ACC112 (cell line): Measurements from ENCODE around the gene NUP50.

Experiments used
- H2AFZ ChIP-seq: fragments of 200-600 bp; sonication (generic); one replicate; pipeline ENCODE4 v1.6.0; 2017; ENCODE audit warnings: antibody characterized with exemption, low read length; ENCODE audit not compliant: unreplicated experiment
- H3K27ac ChIP-seq: fragments of 200-600 bp; sonication (generic); 2 replicates; pipeline ENCODE4 v1.5.1; 2014; ENCODE audit warnings: low read depth, mild to moderate bottlenecking, antibody characterized with exemption, low read length, moderate library complexity
- H3K27me3 ChIP-seq: fragments of 200-600 bp; sonication (generic); 2 replicates; pipeline ENCODE4 v1.6.1; 2014; ENCODE audit warnings: mild to moderate bottlenecking, antibody characterized with exemption, low read length, moderate library complexity, mixed read lengths; ENCODE audit not compliant: insufficient read depth
- H3K36me3 ChIP-seq: fragments of 200-600 bp; sonication (generic); 2 replicates; pipeline ENCODE4 v1.6.1; 2016; ENCODE audit warnings: mild to moderate bottlenecking, antibody characterized with exemption, low read length, moderate library complexity, mixed read lengths; ENCODE audit not compliant: insufficient read depth
- H3K4me1 ChIP-seq: fragments of 200-600 bp; sonication (generic); one replicate; pipeline ENCODE4 v1.6.1; 2016; ENCODE audit warnings: low read length, mixed read lengths; ENCODE audit not compliant: insufficient read depth, unreplicated experiment, control insufficient read depth
- H3K4me3 ChIP-seq: fragments of 200-600 bp; sonication (generic); 2 replicates; pipeline ENCODE4 v1.5.1; 2014; ENCODE audit warnings: mild to moderate bottlenecking, low read depth, low read length
- H3K79me2 ChIP-seq: fragments of 200-600 bp; sonication (generic); one replicate; pipeline ENCODE4 v1.6.0; 2016; ENCODE audit warnings: low read length; ENCODE audit not compliant: control insufficient read depth, unreplicated experiment, insufficient read depth

Gene NUP50

DNA sequence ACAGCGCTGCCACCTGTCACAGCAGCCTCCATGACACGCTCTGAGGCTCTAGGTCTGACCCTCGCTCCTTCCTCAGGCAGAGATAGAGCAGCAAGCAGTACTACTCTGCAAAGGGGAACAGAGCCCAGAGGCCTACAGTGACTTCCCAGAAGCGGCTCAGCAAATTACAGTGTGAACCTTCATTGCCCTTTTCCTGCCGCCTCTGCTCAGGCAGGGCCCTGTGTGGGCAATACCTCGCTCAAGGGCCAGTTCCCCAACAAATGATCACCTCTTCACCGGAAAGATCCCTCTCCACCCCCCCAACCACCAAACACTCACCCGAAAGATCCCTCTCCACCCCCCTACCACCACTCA is 64.7 kb downstream of the NUP50 start:
- no peaks in the 10 kb centered on the region for H3K36me3 ChIP-seq
- H3K79me2 ChIP-seq, result peaks cover 5% of the 10 kb centered on the region
- H3K4me3 ChIP-seq, result no peak overlapping the region
- H3K27ac ChIP-seq, result no peak overlapping the region
- H3K4me1 ChIP-seq, result peaks cover 18% of the 10 kb centered on the region
- no peaks in the 10 kb centered on the region for H3K27me3 ChIP-seq
- no peak overlapping the region for H2AFZ ChIP-seq

DNA sequence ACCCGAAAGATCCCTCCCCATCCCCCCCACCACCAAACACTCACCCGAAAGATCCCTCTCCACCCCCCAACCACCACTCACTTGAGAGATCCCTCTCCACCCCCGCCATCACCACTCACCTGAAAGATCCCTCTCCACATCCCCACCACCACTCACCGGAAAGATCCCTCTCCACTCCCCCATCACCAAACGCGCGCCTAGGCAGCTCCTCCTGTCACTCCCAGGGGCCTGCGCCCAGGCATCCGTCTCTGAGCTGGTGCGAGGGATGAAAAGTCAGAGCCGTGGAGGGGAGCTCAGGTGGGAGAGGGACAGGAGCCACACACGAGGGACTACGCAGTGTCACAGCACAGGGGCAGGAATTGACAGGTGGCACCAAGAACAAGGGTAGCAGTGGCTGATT is 65.5 kb downstream of the NUP50 start:
- Histone ChIP-seq H3K4me3 (no peak overlapping the region), H3K27me3 (no peaks in the 10 kb centered on the region), H3K79me2 (peaks cover 5% of the 10 kb centered on the region), H3K27ac (no peak overlapping the region), H3K4me1 (peaks cover 18% of the 10 kb centered on the region), H3K36me3 (no peaks in the 10 kb centered on the region), H2AFZ (no peak overlapping the region)

DNA sequence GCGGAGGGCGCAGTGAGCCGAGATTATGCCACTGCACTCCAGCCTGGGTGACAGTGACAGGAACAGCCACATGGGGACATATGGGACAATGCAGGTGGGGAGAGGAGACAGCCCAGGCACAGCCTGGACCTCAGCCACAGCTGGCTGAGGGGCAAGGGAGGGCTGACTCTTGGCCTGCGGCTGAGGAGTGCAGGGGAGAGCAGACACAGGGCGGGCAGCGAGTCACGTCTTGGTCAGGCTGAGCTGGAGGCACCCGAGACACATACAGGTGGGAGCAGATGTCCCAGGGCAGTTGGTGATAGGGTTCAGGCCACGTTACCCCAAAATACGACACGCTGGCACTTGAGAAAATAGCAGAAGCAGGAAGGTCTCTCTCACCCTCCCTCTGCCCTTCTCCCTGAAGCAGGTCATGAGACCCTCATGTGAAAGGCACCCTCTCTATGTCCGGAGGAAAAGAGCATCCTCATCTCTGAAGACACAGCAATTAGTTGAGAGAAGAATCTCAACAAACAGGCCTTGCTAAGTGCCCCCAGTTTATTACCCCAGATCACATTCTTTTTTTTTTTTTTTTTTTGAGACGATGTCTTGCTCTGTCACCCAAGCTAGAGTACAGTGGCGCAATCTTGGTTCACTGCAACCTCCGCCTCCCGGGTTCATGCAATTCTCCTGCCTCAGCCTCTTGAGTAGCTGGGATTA is 66.4 kb downstream of the NUP50 start:
- Histone ChIP-seq H3K27me3 (no peaks in the 10 kb centered on the region), H3K27ac (no peak overlapping the region), H3K4me1 (peaks cover 18% of the 10 kb centered on the region), H3K4me3 (no peak overlapping the region), H3K36me3 (no peaks in the 10 kb centered on the region), H3K79me2 (peaks cover 5% of the 10 kb centered on the region), H2AFZ (no peak overlapping the region)

DNA sequence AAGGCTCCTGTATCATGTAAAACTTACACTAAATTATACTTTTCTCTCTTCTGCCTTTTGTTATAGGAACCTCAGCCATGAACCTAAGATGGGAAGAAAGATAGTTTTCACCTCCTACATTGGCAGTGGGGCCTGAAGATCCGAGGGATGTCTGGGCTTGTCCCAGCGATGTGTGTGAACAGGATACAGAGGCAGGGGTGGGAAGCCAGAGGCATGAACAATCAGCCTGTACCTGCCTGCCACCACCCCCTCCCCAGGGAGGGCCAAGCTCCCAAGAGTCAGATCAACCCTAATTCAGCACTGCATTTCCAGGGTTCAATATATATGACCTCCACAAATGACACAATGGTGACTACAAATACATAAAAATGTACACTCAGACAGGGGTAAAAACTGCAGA is 67.6 kb downstream of the NUP50 start:
- H3K36me3 ChIP-seq, result no peaks in the 10 kb centered on the region
- H2AFZ ChIP-seq, result no peak overlapping the region
- H3K4me3 ChIP-seq, result no peak overlapping the region
- H3K4me1 ChIP-seq, result peaks cover 9% of the 10 kb centered on the region
- H3K79me2 ChIP-seq, result no peaks in the 10 kb centered on the region
- no peaks in the 10 kb centered on the region for H3K27me3 ChIP-seq
- no peak overlapping the region for H3K27ac ChIP-seq

DNA sequence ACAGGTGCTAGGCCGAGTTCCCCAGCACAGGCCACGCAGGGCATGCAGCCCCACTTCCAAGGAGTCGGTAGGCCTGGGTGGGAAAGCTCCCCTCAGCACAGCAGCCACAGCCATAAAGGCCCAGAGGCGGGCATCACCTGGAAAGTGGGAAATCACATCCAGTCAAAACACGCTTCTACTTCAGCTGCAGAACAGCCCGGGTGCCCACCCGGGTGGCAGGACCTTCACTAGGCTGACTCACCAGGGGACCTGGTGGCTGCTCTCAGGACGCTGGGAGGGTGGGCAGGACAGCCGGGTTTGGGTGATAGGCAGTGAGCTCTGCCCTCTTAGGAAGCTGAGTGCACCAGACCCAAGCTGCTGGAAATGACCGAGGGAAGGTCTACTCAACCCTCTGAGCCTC is 69.7 kb downstream of the NUP50 start:
- Histone ChIP-seq H3K27ac (no peak overlapping the region), H3K4me3 (no peak overlapping the region), H3K36me3 (no peaks in the 10 kb centered on the region), H3K27me3 (no peaks in the 10 kb centered on the region), H3K79me2 (no peaks in the 10 kb centered on the region), H2AFZ (no peak overlapping the region), H3K4me1 (no peaks in the 10 kb centered on the region)

DNA sequence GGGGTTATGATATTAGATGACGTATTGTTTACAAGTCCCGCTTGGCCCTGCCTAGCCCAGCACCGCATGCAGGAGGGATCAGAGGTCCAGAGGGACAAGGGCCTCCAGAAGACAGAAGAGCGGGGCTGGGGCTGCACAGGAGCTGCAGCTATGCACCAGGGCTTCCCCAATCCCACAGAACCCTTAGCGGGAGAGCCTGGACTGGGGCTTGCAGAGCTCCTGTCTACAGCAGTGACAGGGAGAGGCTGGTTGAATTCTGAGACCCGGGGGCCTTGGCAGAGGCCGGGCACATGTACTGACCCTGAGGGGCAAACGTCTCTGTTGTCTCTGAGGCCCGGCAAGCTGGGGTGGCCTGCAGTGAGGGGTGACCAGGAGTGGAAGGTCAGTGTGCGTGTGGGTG is 70.1 kb downstream of the NUP50 start:
- Histone ChIP-seq H2AFZ (no peak overlapping the region), H3K27ac (no peak overlapping the region), H3K4me3 (no peak overlapping the region), H3K27me3 (no peaks in the 10 kb centered on the region), H3K36me3 (no peaks in the 10 kb centered on the region), H3K79me2 (no peaks in the 10 kb centered on the region), H3K4me1 (no peaks in the 10 kb centered on the region)

DNA sequence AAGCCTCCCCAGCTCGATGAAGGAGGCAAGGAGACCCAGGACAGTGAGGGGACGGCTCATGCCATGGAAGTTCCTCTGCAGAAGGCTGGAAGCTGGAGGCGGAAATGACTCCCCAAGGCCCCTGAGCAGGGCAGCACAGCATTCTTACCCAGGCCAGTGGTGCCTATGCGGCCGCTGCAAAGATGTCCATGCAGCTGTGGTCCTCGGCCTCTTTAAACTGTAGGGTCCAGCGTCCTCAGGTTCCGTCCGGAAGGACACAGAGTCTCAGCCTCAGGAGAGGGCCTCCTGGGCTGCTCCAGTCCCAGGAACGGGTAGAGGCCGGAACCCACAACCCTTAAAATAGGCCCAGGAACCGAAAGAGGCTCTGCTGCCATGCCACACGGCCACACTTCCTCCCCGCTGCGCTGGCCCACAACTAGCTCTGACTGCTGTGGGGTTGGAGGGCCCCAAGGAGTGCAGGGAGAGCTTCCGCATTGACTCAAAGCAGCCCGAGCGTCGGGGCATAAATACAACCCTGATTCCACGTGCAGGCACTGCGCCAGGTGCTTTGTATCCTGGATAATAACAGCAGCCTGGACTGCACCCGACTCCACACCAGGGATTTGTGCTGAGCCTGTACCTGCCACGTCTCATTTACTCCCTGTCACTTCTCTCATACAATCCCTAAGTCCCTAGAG is 71.5 kb downstream of the NUP50 start:
- Histone ChIP-seq H3K4me3 (no peak overlapping the region), H3K79me2 (no peaks in the 10 kb centered on the region), H3K36me3 (no peaks in the 10 kb centered on the region), H3K27me3 (no peaks in the 10 kb centered on the region), H3K27ac (no peak overlapping the region), H2AFZ (no peak overlapping the region), H3K4me1 (peaks cover 6% of the 10 kb centered on the region)

DNA sequence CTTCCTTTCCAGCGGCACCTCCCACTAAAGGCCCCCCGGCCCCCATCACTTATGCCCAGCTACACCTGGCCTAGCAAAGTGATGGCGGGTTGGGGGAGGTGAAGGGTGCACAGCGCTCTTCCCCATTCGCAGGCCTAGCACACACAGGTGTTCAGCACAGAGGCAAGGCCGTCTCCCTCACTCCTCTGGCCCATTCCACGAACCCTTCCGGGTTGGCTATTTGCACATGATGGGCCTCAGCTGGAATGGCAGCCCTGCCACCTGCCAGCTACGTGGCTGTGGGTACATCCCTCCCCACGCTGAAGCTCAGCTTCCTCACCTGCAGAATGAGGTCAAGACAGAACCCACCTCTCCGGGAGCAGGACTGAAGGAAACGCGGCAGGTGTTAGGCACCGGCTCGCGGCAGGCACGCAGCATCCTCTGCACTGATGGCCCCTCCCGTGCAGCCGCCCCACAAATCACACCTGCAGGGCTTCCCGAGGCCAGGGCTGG is 72.2 kb downstream of the NUP50 start:
- Histone ChIP-seq H3K4me3 (no peak overlapping the region), H3K27ac (no peak overlapping the region), H3K27me3 (no peaks in the 10 kb centered on the region), H3K79me2 (no peaks in the 10 kb centered on the region), H3K36me3 (no peaks in the 10 kb centered on the region), H3K4me1 (peaks cover 6% of the 10 kb centered on the region), H2AFZ (no peak overlapping the region)

- Histone ChIP-seq H3K79me2 (no peaks in the 10 kb centered on the region), H3K36me3 (no peaks in the 10 kb centered on the region), H3K4me3 (no peak overlapping the region), H3K4me1 (peaks cover 6% of the 10 kb centered on the region), H3K27me3 (no peaks in the 10 kb centered on the region), H2AFZ (no peak overlapping the region), H3K27ac (no peak overlapping the region)
Measured at GRCh38 chr22:45237065-45237990, 73.6 kb downstream of the NUP50 start.
